HepG2 (cell line): ENCODE data around the gene VSTM5. TPM values are rescaled to one million over a fixed set of nuclear protein-coding genes. Genes with fewer than 3 reads are reported as not detected.
"Not testable (repeated sequence)": the region's sequence is repeated elsewhere in the genome, so short reads cannot be mapped to it uniquely, and the experiment has no call there.

Experiments
- ATAC-seq: fragments of 200-7000 bp; cut with Tn5 transposase; 3 replicates; pipeline ENCODE4 v1.9.1; 2020; ENCODE audit warnings: mild to moderate bottlenecking, moderate library complexity
- BruUV-seq: library from RNA; stranded (reverse); fragments of 400-500 nt; replicated peaks from 2 replicates; lab custom pipeline; 2021; lab: Mats Ljungman, UMichigan
- CTCF ChIA-PET: fragments of 300-600 bp; formaldehyde crosslinking; extraction: SDS; loops from one replicate; lab custom pipeline; 2021; ENCODE audit warnings: low total read pairs, inconsistent platforms, low intra/inter-chr PET ratio; lab: Yijun Ruan, JAX
- POLR2A ChIA-PET: fragments of 350-600 bp; sonication (Branson Sonifier 250); formaldehyde crosslinking; loops from one replicate; lab custom pipeline; 2020; ENCODE audit warnings: antibody characterized with exemption, inconsistent platforms; lab: Yijun Ruan, JAX
- DNase-seq: peaks from one replicate; pipeline ENCODE4 v3.0.0-alpha.2; 2015; ENCODE audit warnings: low spot score
- FAIRE-seq: peaks from 3 replicates; lab custom pipeline; 2011; peaks lifted over from hg19 to GRCh38; lab: Jason Lieb, UNC
- H2AFZ ChIP-seq: one replicate; pipeline ENCODE4 v1.6.1; 2011; ENCODE audit warnings: low read length, inconsistent platforms
- H3K27ac ChIP-seq: fragments of 300-600 bp; 3 replicates; pipeline ENCODE4 v1.8.0; 2011; ENCODE audit warnings: mixed run types, mild to moderate bottlenecking, mixed read lengths, low read length, inconsistent platforms; ENCODE audit not compliant: insufficient read depth; ENCODE audit errors: extremely low read length
- H3K27me3 ChIP-seq, 2 experiments: fragments of 200-600 bp in 1 of 2; 2 replicates in 1 of 2; 3 replicates in 1 of 2; pipeline versions ENCODE4 v1.6.0 to v1.8.0; 2011; ENCODE audit warnings: low read length in 2 of 2, mild to moderate bottlenecking in 2 of 2, moderate library complexity in 2 of 2, inconsistent platforms in 1 of 2; ENCODE audit not compliant: insufficient read depth in 2 of 2, control insufficient read depth in 1 of 2
- H3K36me3 ChIP-seq, 2 experiments: fragments of 200-600 bp in 1 of 2; replicated peaks in 1 of 2; 2 replicates in 1 of 2; 3 replicates in 1 of 2; pipeline versions ENCODE4 v1.5.1 to v1.8.0; 2011; ENCODE audit warnings: low read length in 2 of 2, inconsistent platforms in 1 of 2; ENCODE audit not compliant: insufficient read depth in 2 of 2, control insufficient read depth in 1 of 2
- H3K4me1 ChIP-seq: 2 replicates; pipeline ENCODE4 v1.5.1; 2012; ENCODE audit warnings: low read length, inconsistent platforms; ENCODE audit not compliant: insufficient read depth
- H3K4me2 ChIP-seq: 2 replicates; pipeline ENCODE4 v1.6.0; 2011; ENCODE audit warnings: low read depth, low read length, inconsistent platforms
- H3K4me3 ChIP-seq, 3 experiments: fragments of 200-600 bp in 1 of 3; sonication (generic), shearing (Covaris generic) in 1 of 3; replicated peaks in 1 of 3; 2 replicates each; pipeline ENCODE4 v1.5.1; 2011 to 2016; ENCODE audit warnings: low read length in 3 of 3, inconsistent platforms in 2 of 3, low read depth in 2 of 3, mild to moderate bottlenecking in 2 of 3, control low read depth in 1 of 3, mixed read lengths in 1 of 3; ENCODE audit not compliant: insufficient read depth in 1 of 3
- H3K79me2 ChIP-seq: one replicate; pipeline ENCODE4 v1.6.1; 2011; ENCODE audit warnings: low read length, inconsistent platforms; ENCODE audit not compliant: insufficient read depth
- H3K9ac ChIP-seq: 2 replicates; pipeline ENCODE4 v1.6.0; 2011; ENCODE audit warnings: mild to moderate bottlenecking, low read depth, low read length, inconsistent platforms; ENCODE audit not compliant: insufficient read depth
- H3K9me3 ChIP-seq: 2 replicates; pipeline ENCODE4 v1.5.1; 2012; ENCODE audit warnings: mild to moderate bottlenecking, low read length
- H4K20me1 ChIP-seq: 2 replicates; pipeline ENCODE4 v1.6.0; 2011; ENCODE audit warnings: inconsistent platforms, mild to moderate bottlenecking, low read length, moderate library complexity; ENCODE audit not compliant: insufficient read depth
- ETV6 ChIP-seq: sonication (generic); formaldehyde crosslinking; conservative IDR thresholded peaks from 2 replicates; pipeline ENCODE4 v1.4.0; 2020; ENCODE audit warnings: missing genetic modification reagents
- KDM5B ChIP-seq: sonication (generic); formaldehyde crosslinking; IDR thresholded peaks from 2 replicates; pipeline ENCODE4 v1.4.0; 2020; ENCODE audit warnings: missing genetic modification reagents, mild to moderate bottlenecking, borderline replicate concordance
- MAFG ChIP-seq: sonication (generic); formaldehyde crosslinking; IDR thresholded peaks from 2 replicates; pipeline ENCODE4 v1.5.1; 2020; ENCODE audit warnings: mild to moderate bottlenecking, missing genetic modification reagents
- MATR3 ChIP-seq: sonication (generic); formaldehyde crosslinking; IDR thresholded peaks from 2 replicates; pipeline ENCODE4 v1.4.0; 2020; ENCODE audit warnings: missing genetic modification reagents
- NFRKB ChIP-seq: fragments of 450-650 bp; IDR thresholded peaks from 2 replicates; pipeline ENCODE4 v1.6.1; 2017
- NR2C2 ChIP-seq: sonication (generic); formaldehyde crosslinking; IDR thresholded peaks from 2 replicates; pipeline ENCODE4 v1.4.0; 2020; ENCODE audit warnings: missing genetic modification reagents, mild to moderate bottlenecking, moderate library complexity, borderline replicate concordance
- RXRB ChIP-seq: IDR thresholded peaks from 2 replicates; pipeline ENCODE4 v1.6.1; 2016; ENCODE audit warnings: borderline replicate concordance, missing genetic modification reagents, missing compliant biosample characterization
- TSC22D2 ChIP-seq: sonication (generic); formaldehyde crosslinking; IDR thresholded peaks from 2 replicates; pipeline ENCODE4 v1.5.1; 2020; ENCODE audit warnings: missing genetic modification reagents, mild to moderate bottlenecking, borderline replicate concordance
- ZNF205 ChIP-seq: IDR thresholded peaks from 2 replicates; pipeline ENCODE4 v1.6.1; 2018; ENCODE audit warnings: missing biosample characterization, missing genetic modification reagents
- WGBS: methylation state at CpG from one replicate; pipeline ENCODE4 v1.1.6; 2017; ENCODE audit warnings: low lambda C conversion rate; 5-methylcytosine and 5-hydroxymethylcytosine counted together
- in situ Hi-C: cut with HindIII; loops from 2 replicates; pipeline ENCODE4 v1.10.0; 2017; ENCODE audit warnings: low pct_unique_long_range_greater_than_20kb; ENCODE audit not compliant: extremely low pct_ligation_motif_present
- intact Hi-C: fragments of 100-400 bp; cut with micrococcal nuclease; formaldehyde crosslinking; loops from one replicate; pipeline ENCODE4 v1.10.0; 2022; ENCODE audit not compliant: unreplicated experiment
- polyA plus RNA-seq, 8 experiments: library from polyadenylated mRNA; depleted of rRNA in 3 of 8; stranded (reverse) in 7 of 8; unstranded in 1 of 8; fragments of >200 nt; fragmentation: Illumina TruSeq in 4 of 8; extraction: Trizol in 4 of 8; gene quantifications; 2 replicates each; pipeline versions ENCODE4 v1.2.1 to v1.2.3, GENCODE V29; 2011 to 2016; ENCODE audit warnings: low read depth in 4 of 8, missing spikeins in 1 of 8, mixed read lengths in 1 of 8; ENCODE audit not compliant: insufficient read depth in 1 of 8
- total RNA-seq, 5 experiments: library from RNA; depleted of rRNA; stranded (reverse); fragments of >200 nt; fragmentation: Illumina TruSeq; extraction: Trizol; gene quantifications; 2 replicates each; pipeline ENCODE4 v1.2.3, GENCODE V29; 2016; ENCODE audit warnings: low read depth in 1 of 5
- TF ChIP-seq, protein P1 (sequence below): sonication (generic); formaldehyde crosslinking; IDR thresholded peaks from 2 replicates; pipeline ENCODE4 v1.5.0; 2020; ENCODE audit warnings: mild to moderate bottlenecking, missing genetic modification reagents, moderate library complexity

The VSTM5 gene
- total and polyA plus RNA-seq, 2 of the 13 experiments (the other 11 are each of a cell fraction or from before 2014, with no cell fraction given): not detected

DNA sequence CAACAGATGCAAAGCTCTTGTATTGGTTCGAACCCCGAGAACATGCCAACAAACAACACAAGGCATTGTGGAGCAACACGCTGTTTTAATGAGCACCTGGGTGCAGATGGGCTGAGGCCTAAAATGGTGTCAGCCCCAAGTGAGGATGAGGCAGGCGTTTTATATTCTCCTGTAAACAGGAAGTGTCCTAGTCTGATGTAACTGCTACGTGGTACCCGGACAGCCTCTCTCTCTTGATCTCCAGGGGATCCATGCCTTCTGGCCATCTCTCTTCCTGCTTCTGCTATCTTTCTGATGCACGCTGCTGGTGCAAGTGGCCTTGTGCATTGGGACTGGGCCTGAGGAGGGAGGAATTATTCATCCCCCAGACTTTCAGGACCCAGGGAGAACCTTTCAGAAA, 19.4 kb upstream of the VSTM5 start (continued):
- TF ChIP-seq ETV6 (CRISPR knock-in tag): no peak
- TF ChIP-seq, all 625 proteins: peak for 0

DNA sequence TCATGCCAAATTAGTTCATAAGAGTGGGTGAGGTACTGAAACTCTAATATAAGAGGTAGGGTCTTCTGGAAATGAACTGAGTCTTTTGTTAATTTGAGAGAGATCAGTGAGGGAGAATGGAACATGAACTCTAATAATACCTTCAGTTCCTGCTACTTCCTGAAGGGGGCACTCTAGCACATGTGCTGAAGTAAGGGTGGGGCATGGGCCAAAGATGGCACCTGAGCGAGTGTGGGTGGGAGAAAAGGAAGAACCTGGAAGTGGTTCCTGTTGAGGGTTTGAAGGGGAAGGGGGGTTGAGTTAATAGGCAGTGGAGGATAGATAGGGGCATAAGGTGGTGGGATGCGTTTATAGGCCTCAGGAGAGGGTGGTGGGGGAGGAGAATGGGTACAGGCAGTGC, 18.0 kb upstream of the VSTM5 start:
- BruUV-seq, in situ Hi-C loops, H4K20me1 ChIP-seq, H3K4me3 ChIP-seq, CTCF ChIA-PET, H3K79me2 ChIP-seq, H3K9me3 ChIP-seq, H3K36me3 ChIP-seq, FAIRE-seq, H3K27ac ChIP-seq, DNase-seq, H3K9ac ChIP-seq, H3K4me1 ChIP-seq, ATAC-seq, H3K27me3 ChIP-seq, H3K4me2 ChIP-seq, intact Hi-C loops, H2AFZ ChIP-seq, POLR2A ChIA-PET: not testable (repeated sequence)
- TF ChIP-seq, protein P1, sequence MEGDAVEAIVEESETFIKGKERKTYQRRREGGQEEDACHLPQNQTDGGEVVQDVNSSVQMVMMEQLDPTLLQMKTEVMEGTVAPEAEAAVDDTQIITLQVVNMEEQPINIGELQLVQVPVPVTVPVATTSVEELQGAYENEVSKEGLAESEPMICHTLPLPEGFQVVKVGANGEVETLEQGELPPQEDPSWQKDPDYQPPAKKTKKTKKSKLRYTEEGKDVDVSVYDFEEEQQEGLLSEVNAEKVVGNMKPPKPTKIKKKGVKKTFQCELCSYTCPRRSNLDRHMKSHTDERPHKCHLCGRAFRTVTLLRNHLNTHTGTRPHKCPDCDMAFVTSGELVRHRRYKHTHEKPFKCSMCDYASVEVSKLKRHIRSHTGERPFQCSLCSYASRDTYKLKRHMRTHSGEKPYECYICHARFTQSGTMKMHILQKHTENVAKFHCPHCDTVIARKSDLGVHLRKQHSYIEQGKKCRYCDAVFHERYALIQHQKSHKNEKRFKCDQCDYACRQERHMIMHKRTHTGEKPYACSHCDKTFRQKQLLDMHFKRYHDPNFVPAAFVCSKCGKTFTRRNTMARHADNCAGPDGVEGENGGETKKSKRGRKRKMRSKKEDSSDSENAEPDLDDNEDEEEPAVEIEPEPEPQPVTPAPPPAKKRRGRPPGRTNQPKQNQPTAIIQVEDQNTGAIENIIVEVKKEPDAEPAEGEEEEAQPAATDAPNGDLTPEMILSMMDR (CRISPR knock-in tag): peak; percentile 36; the same call in 1 of the 2 replicates
- WGBS: 3% methylated on average over 2 of the region's 2 CpGs

DNA sequence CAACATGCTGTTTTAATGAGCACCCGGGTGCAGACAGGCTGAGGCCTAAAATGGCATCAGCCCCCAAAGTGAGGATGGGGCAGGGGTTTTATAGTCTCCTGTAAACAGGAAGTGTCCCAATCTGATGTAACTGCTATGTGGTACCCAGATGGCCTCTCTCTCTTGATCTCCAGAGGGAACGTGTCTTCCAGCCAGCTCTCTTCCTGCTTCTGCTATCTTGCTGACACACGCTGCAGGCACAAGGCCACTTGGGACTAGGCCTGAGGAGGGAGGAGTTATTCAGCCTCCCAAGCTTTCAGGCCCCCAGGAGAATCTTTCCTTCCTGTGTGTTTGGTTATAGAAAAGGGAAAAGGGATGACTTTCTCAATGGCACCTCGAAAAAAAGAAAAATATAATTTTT, 11.4 kb upstream of the VSTM5 start:
- ATAC-seq (no peak), FAIRE-seq (no peak), DNase-seq (no peak)
- H3K4me2 ChIP-seq: no peak overlapping the region
- no peak overlapping the region for H3K4me3 ChIP-seq
- no peaks in the 10 kb centered on the region for H3K9me3 ChIP-seq
- 14% methylated on average over 4 of the region's 4 CpGs for WGBS
- no peaks in the 10 kb centered on the region for H3K36me3 ChIP-seq
- no peaks in the 10 kb centered on the region for H4K20me1 ChIP-seq
- intact Hi-C loops (no loop called here), in situ Hi-C loops (no loop called here)
- POLR2A ChIA-PET: no interaction called here
- no peak overlapping the region for H3K27ac ChIP-seq
- CTCF ChIA-PET: no interaction called here
- no peaks in the 10 kb centered on the region for H3K79me2 ChIP-seq
- no peak overlapping the region for H3K9ac ChIP-seq
- BruUV-seq: no TSS peak
- peaks cover 0 to 2% of the 10 kb centered on the region in 2 experiments; a peak in 1 of 5 replicates for H3K27me3 ChIP-seq
- H3K4me1 ChIP-seq: no peaks in the 10 kb centered on the region
- no peak overlapping the region for H2AFZ ChIP-seq
- TF ChIP-seq NR2C2 (no peak), NFRKB (no peak), ZNF205 (CRISPR knock-in tag) (no peak), KDM5B (CRISPR knock-in tag) (no peak), MAFG (CRISPR knock-in tag) (no peak), MATR3 (CRISPR knock-in tag) (no peak), TSC22D2 (CRISPR knock-in tag) (no peak), RXRB (CRISPR knock-in tag) (no peak)
